BLaER1 treated with 17β-estradiol and CSF1 and Interleukin-3, amounts not matched to agents 10 nM and 100 nM (cell line): Measurements from ENCODE around the gene RNF220.

Source experiments
- H3K27ac ChIP-seq, 11 experiments: shearing (Covaris generic); formaldehyde crosslinking; 2 replicates each; pipeline ENCODE4 v1.8.1; 2022
- H3K27me3 ChIP-seq, 11 experiments: shearing (Covaris generic); formaldehyde crosslinking; 2 replicates each; pipeline ENCODE4 v1.8.1; 2022
- H3K36me3 ChIP-seq, 11 experiments: shearing (Covaris generic); formaldehyde crosslinking; 2 replicates each; pipeline ENCODE4 v1.8.1; 2022
- H3K4me1 ChIP-seq, 10 experiments: shearing (Covaris generic); formaldehyde crosslinking; 2 replicates each; pipeline ENCODE4 v1.8.1; 2022
- H3K4me2 ChIP-seq, 11 experiments: shearing (Covaris generic); formaldehyde crosslinking; 2 replicates each; pipeline ENCODE4 v1.8.1; 2022
- H3K4me3 ChIP-seq, 10 experiments: shearing (Covaris generic); formaldehyde crosslinking; 2 replicates each; pipeline ENCODE4 v1.8.1; 2022
- H3K9ac ChIP-seq, 11 experiments: shearing (Covaris generic); formaldehyde crosslinking; 2 replicates each; pipeline ENCODE4 v1.8.1; 2022
- H3K9me3 ChIP-seq, 11 experiments: shearing (Covaris generic); formaldehyde crosslinking; replicated peaks in 1 of 11; 2 replicates each; pipeline ENCODE4 v1.8.1; 2022
- H4K20me1 ChIP-seq, 11 experiments: shearing (Covaris generic); formaldehyde crosslinking; 2 replicates each; pipeline ENCODE4 v1.8.1; 2022
- Cebpa-rat ChIP-seq, 11 experiments: shearing (Covaris generic); IDR thresholded peaks; 2 replicates each; pipeline ENCODE4 v1.8.1; 2022

Gene RNF220

DNA sequence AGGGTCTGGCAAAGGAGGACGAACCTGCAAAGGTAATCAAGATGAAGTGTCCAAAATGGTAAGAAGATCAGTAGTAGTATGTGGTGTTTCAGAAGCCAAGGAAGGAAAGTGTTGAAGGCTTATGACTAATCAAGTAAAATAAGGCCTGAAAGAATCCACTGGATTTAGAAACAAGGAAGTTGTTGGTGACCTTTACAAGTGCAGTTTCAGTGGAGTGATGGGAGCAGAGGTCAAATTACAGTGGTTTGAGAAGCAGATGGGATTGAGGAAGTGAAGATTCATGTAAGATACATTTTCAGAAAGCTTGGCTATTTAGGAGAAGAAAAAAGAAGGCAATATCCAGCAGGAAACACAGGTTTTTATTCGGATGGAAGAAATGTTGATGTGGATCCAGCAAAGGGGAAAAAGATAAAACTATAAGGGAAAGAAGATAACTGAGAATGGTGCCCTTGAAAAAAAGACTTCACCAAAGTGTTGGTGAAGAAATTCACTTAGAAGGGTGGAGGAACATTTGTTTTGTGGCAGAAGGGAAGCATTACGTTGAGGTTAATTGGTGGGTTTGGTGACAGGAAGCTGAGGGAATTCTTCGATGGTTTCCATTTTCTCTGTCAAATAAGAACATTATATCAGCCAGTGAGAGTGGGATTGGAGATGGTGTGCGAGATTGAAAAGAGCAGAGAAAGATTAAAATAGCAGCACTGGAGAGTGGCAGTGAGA, 271.6 kb downstream of the RNF220 start:
- Histone ChIP-seq H3K27ac (peak overlapping the region; percentile 40 to 92 (median 85); a peak in 21 of 22 replicates), H3K9me3 (no peaks in the 10 kb centered on the region), H3K27me3 (no peaks in the 10 kb centered on the region), H3K4me2 (peak overlapping the region; percentile 50 to 98 (median 86)), H4K20me1 (peaks cover 0 to 16% (median 0%) of the 10 kb centered on the region in 11 experiments; a peak in 2 of 22 replicates), H3K36me3 (no peaks in the 10 kb centered on the region), H3K4me1 (peaks cover 53 to 73% (median 64%) of the 10 kb centered on the region in 10 experiments), H3K9ac (peak overlapping the region in 10 of 11 experiments; percentile 6 to 74 (median 58); a peak in 18 of 22 replicates), H3K4me3 (peak overlapping the region in 4 of 10 experiments; percentile 5 to 33 (median 14); a peak in 4 of 20 replicates)
- peak in 2 of 11 experiments; percentile 35; a peak in 1 of 22 replicates for TF ChIP-seq Cebpa-rat (IDR thresholded peaks at IDR 0.05)

GRCh38 chr1:44677201-44677766, 272.2 kb downstream of the RNF220 start:
- H3K4me2 ChIP-seq: peak overlapping the region; percentile 50 to 98 (median 86)
- peak overlapping the region in 9 of 11 experiments; percentile 22 to 74 (median 53); a peak in 18 of 22 replicates for H3K9ac ChIP-seq
- TF ChIP-seq Cebpa-rat (IDR thresholded peaks at IDR 0.05): peak in 9 of 11 experiments; percentile 35 to 76 (median 47); a peak in 11 of 22 replicates
- peak overlapping the region in 2 of 10 experiments; percentile 10 to 23; a peak in 2 of 20 replicates for H3K4me3 ChIP-seq
- H3K27ac ChIP-seq: peak overlapping the region; percentile 40 to 92 (median 85); a peak in 21 of 22 replicates
- no peaks in the 10 kb centered on the region for H3K36me3 ChIP-seq
- peaks cover 47 to 68% (median 58%) of the 10 kb centered on the region in 10 experiments for H3K4me1 ChIP-seq
- H3K27me3 ChIP-seq: no peaks in the 10 kb centered on the region
- peaks cover 0 to 11% (median 0%) of the 10 kb centered on the region in 11 experiments; a peak in 1 of 22 replicates for H4K20me1 ChIP-seq
- no peaks in the 10 kb centered on the region for H3K9me3 ChIP-seq

- Histone ChIP-seq H3K9ac (peak overlapping the region in 4 of 11 experiments; percentile 33 to 71 (median 58); a peak in 5 of 22 replicates), H3K4me1 (peaks cover 38 to 60% (median 50%) of the 10 kb centered on the region in 10 experiments), H3K36me3 (no peaks in the 10 kb centered on the region), H4K20me1 (peaks cover 0 to 4% (median 0%) of the 10 kb centered on the region in 11 experiments; a peak in 1 of 22 replicates), H3K4me3 (peak overlapping the region in 1 of 10 experiments; percentile 10; a peak in 1 of 20 replicates), H3K4me2 (peak overlapping the region in 8 of 11 experiments; percentile 81 to 98 (median 93); a peak in 15 of 22 replicates), H3K27me3 (no peaks in the 10 kb centered on the region), H3K9me3 (no peaks in the 10 kb centered on the region), H3K27ac (peak overlapping the region in 10 of 11 experiments; percentile 70 to 92 (median 86); a peak in 17 of 22 replicates)
- no peak for TF ChIP-seq Cebpa-rat (IDR thresholded peaks at IDR 0.05)
Measured at GRCh38 chr1:44678120-44678519, 273.1 kb downstream of the RNF220 start.

DNA sequence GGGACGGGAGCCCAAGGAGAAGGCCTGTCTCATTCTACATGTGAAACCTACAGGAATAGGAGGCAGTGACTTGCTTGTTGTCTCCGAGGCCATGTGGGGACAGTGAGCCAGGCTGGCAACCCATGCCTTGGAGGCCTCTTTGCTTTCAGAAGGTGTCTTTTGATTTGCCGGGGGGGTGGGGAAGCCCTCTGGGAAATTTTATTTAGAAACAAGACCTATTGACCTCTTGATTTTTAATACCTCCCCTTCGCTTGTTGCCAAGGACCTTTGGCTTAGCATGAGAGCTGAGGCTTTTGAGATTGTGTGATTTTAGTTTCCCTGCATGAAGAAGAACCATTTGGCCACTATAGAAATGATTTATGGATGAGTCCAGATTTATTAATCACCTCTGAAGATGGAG, 273.6 kb downstream of the RNF220 start:
- peaks cover 34 to 55% (median 45%) of the 10 kb centered on the region in 10 experiments for H3K4me1 ChIP-seq
- H3K36me3 ChIP-seq: no peaks in the 10 kb centered on the region
- no peak for TF ChIP-seq Cebpa-rat (IDR thresholded peaks at IDR 0.05)
- H4K20me1 ChIP-seq: no peaks in the 10 kb centered on the region
- H3K27ac ChIP-seq: peak overlapping the region in 2 of 11 experiments; percentile 85 to 86; a peak in 3 of 22 replicates
- H3K4me3 ChIP-seq: no peak overlapping the region
- H3K9ac ChIP-seq: no peak overlapping the region; a peak in 1 of 22 replicates
- no peaks in the 10 kb centered on the region for H3K9me3 ChIP-seq
- H3K4me2 ChIP-seq: peak overlapping the region in 5 of 11 experiments; percentile 85 to 98 (median 93); a peak in 9 of 22 replicates
- H3K27me3 ChIP-seq: no peaks in the 10 kb centered on the region

DNA sequence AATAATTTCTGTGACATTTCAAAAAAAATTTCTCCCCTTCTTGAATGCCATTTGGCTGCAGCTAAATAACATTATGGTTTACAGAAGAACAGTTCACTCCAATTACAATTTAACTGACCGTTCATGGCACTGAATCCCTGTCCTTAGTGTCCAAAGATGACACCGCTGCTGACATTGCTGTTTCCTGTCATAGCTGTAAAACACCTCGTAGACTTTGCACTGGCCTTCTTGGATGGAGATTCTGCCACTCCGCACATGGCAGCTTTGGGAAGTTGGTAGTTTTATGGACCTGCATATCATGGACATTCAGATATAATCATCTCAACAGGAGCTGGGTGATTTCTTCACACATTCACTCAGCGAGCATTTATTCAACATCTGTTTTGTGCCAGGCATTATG, 274.4 kb downstream of the RNF220 start:
- Histone ChIP-seq H3K4me3 (no peak overlapping the region), H3K27me3 (no peaks in the 10 kb centered on the region), H3K9ac (no peak overlapping the region), H3K27ac (no peak overlapping the region), H3K4me2 (peak overlapping the region in 2 of 11 experiments; percentile 85 to 93; a peak in 4 of 22 replicates), H3K4me1 (peaks cover 40 to 61% (median 49%) of the 10 kb centered on the region in 10 experiments), H3K36me3 (no peaks in the 10 kb centered on the region), H4K20me1 (no peaks in the 10 kb centered on the region), H3K9me3 (no peaks in the 10 kb centered on the region)
- no peak for TF ChIP-seq Cebpa-rat (IDR thresholded peaks at IDR 0.05)

DNA sequence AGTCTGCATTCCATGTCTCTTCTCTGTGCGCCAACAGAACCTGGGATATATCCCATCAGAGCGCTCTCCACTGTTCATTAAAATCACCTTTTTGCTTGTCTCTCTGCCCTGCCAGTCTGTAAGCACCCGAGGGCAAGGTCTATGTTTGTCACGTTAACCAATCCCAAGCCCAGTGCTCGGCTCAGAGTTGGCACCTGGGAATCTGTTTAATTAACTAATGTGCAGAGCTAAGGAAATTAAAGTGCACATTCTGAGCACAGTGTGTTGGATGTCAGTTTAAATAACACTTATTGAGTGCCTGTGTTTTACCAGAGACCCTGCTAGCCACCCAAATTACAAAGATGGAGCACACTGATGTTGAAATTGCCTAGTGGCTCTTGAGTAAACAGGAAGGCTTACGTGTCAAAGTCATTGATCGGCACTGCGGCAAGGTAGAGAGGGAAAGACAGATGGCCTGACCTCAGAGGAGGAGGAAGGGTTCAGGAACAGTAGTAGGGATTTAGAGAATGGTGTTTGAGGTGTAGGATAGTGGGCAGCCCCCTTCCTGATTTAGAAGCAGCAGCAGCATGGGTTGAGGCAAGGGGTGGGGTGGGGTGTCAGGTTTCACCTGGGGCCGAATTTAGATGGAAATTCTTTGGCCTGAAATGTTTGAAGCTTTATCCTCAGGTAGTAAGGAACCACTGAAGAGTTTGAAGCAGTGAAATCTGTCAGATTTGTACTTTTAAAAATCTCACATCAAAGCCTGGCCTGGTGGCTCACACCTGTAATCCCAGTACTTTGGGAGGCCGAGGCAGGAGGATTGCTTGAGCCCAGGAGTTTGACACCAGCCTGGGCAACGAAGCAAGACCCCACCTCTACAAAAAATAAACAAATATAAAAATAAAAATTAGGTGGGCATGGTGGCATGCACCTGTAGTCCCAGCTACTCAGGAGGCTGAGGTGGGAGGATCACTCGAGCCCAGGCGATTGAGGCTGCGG, 277.1 kb downstream of the RNF220 start:
- Histone ChIP-seq H4K20me1 (no peaks in the 10 kb centered on the region), H3K9me3 (no peaks in the 10 kb centered on the region), H3K27ac (no peak overlapping the region), H3K4me1 (peaks cover 29 to 59% (median 40%) of the 10 kb centered on the region in 10 experiments), H3K36me3 (no peaks in the 10 kb centered on the region), H3K27me3 (no peaks in the 10 kb centered on the region), H3K4me3 (no peak overlapping the region), H3K4me2 (no peak overlapping the region), H3K9ac (no peak overlapping the region)
- no peak for TF ChIP-seq Cebpa-rat (IDR thresholded peaks at IDR 0.05)

DNA sequence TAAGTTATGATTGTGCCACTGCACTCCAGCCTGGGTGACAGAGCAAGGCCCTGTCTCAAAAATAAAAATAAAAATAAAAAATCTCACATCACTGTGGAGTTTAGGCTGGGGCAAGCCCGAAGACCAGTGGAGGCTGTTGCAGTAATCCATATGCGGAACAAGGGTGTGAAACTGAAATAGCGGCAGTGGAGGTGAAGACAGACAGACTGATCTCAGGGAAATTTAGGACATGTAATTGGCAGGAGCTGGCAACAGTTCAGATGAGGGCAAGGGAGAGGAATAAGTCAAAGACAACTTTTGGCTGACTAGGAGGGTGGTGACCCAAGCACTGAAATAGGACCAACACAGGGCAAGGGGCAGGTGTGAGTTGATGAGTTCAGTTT, 277.8 kb downstream of the RNF220 start:
- H3K27me3 ChIP-seq: no peaks in the 10 kb centered on the region

DNA sequence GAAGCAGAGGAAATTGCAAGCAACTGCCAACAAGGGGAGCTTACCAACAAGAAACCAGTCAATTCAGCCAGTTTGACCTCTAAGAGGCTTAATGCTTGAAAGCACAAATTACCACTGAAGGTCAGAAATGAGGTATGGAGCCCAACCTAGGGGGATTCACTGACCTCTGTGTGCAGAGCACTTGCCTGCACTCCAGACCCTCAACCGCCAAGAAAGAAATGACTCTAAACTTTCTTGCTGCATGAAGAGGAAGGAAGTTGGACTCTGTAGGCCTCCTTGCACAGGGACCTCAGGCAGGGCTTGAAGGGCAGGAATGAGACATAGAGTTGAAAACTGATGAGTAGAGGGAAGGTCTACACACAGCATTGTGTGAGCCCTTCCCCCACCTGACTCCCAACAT, 279.5 kb downstream of the RNF220 start:
- Histone ChIP-seq H3K27ac (peak overlapping the region in 10 of 11 experiments; percentile 9 to 58 (median 32); a peak in 16 of 22 replicates), H3K27me3 (no peaks in the 10 kb centered on the region), H3K9me3 (no peaks in the 10 kb centered on the region), H3K9ac (peak overlapping the region in 4 of 11 experiments; percentile 3 to 37 (median 10); a peak in 2 of 22 replicates), H3K4me1 (peaks cover 23 to 35% (median 28%) of the 10 kb centered on the region in 10 experiments), H3K4me3 (no peak overlapping the region), H4K20me1 (no peaks in the 10 kb centered on the region), H3K36me3 (no peaks in the 10 kb centered on the region), H3K4me2 (peak overlapping the region; percentile 55 to 80 (median 72))
- no peak for TF ChIP-seq Cebpa-rat (IDR thresholded peaks at IDR 0.05)

More for the DNA sequence above, 277.8 kb downstream of the RNF220 start:
- Histone ChIP-seq H4K20me1 (no peaks in the 10 kb centered on the region), H3K4me2 (no peak overlapping the region), H3K27ac (no peak overlapping the region), H3K4me1 (peaks cover 23 to 52% (median 34%) of the 10 kb centered on the region in 10 experiments), H3K9me3 (no peaks in the 10 kb centered on the region), H3K36me3 (no peaks in the 10 kb centered on the region), H3K9ac (no peak overlapping the region), H3K4me3 (no peak overlapping the region)
- no peak for TF ChIP-seq Cebpa-rat (IDR thresholded peaks at IDR 0.05)
